H9 (cell line): Measurements from ENCODE around the gene ST6GALNAC5. TPM values are rescaled to one million over a fixed set of nuclear protein-coding genes. Genes with fewer than 3 reads are reported as not detected.
A peak's percentile ranks its signal among the peaks of the same experiment; 100 is the strongest.

Experiments
- DNase-seq: peaks from one replicate; pipeline ENCODE4 v3.0.0-alpha.2; 2017
- H2AFZ ChIP-seq: one replicate; pipeline ENCODE4 v1.6.1; 2013; ENCODE audit warnings: mild to moderate bottlenecking, low read length, control low read depth, moderate library complexity
- H2AK5ac ChIP-seq: 2 replicates; pipeline ENCODE4 v1.6.1; 2013; ENCODE audit warnings: low read length, control low read depth, mixed read lengths; ENCODE audit not compliant: insufficient read length
- H2BK120ac ChIP-seq: one replicate; pipeline ENCODE4 v1.6.1; 2013; ENCODE audit warnings: low read depth, mild to moderate bottlenecking, low read length, control low read depth, inconsistent platforms; ENCODE audit not compliant: poor library complexity, severe bottlenecking
- H2BK12ac ChIP-seq: 2 replicates; pipeline ENCODE4 v1.6.1; 2013; ENCODE audit warnings: low read length, control low read depth, mixed read lengths, low read depth; ENCODE audit not compliant: insufficient read length
- H2BK15ac ChIP-seq: 2 replicates; pipeline ENCODE4 v1.6.1; 2013; ENCODE audit warnings: low read depth, low read length, control low read depth
- H2BK20ac ChIP-seq: one replicate; pipeline ENCODE4 v1.6.1; 2013; ENCODE audit warnings: low read depth, mild to moderate bottlenecking, low read length, control low read depth, inconsistent platforms; ENCODE audit not compliant: poor library complexity, severe bottlenecking
- H2BK5ac ChIP-seq: 2 replicates; pipeline ENCODE4 v1.6.1; 2013; ENCODE audit warnings: low read length, control low read depth, mixed read lengths; ENCODE audit not compliant: insufficient read length
- H3K14ac ChIP-seq: 2 replicates; pipeline ENCODE4 v1.6.1; 2013; ENCODE audit warnings: low read length, control low read depth; ENCODE audit not compliant: insufficient read depth
- H3K18ac ChIP-seq: 2 replicates; pipeline ENCODE4 v1.6.1; 2013; ENCODE audit warnings: low read depth, mild to moderate bottlenecking, mixed read lengths, low read length, control low read depth; ENCODE audit not compliant: insufficient read length
- H3K23ac ChIP-seq: 2 replicates; pipeline ENCODE4 v1.6.1; 2013; ENCODE audit warnings: low read length, control low read depth, mixed read lengths, low read depth; ENCODE audit not compliant: insufficient read length
- H3K23me2 ChIP-seq: 2 replicates; pipeline ENCODE4 v1.6.1; 2013; ENCODE audit warnings: low read depth, mild to moderate bottlenecking, mixed read lengths, low read length, control low read depth; ENCODE audit not compliant: insufficient read length, poor library complexity, severe bottlenecking
- H3K27ac ChIP-seq: 2 replicates; pipeline ENCODE4 v1.5.1; 2013; ENCODE audit warnings: low read length, control low read depth, mixed read lengths, low read depth; ENCODE audit not compliant: insufficient read length
- H3K27me3 ChIP-seq: 2 replicates; pipeline ENCODE4 v1.6.1; 2013; ENCODE audit warnings: low read length, control low read depth, inconsistent platforms; ENCODE audit not compliant: insufficient read depth
- H3K4ac ChIP-seq: 2 replicates; pipeline ENCODE4 v1.6.1; 2013; ENCODE audit warnings: low read depth, mild to moderate bottlenecking, control low read depth, inconsistent platforms, low read length, moderate library complexity
- H3K4me1 ChIP-seq: 2 replicates; pipeline ENCODE4 v1.6.1; 2013; ENCODE audit warnings: low read length, control low read depth, inconsistent platforms; ENCODE audit not compliant: insufficient read depth
- H3K4me2 ChIP-seq: 2 replicates; pipeline ENCODE4 v1.6.1; 2013; ENCODE audit warnings: low read length, control low read depth, mixed read lengths; ENCODE audit not compliant: insufficient read length, insufficient read depth
- H3K56ac ChIP-seq: 2 replicates; pipeline ENCODE4 v1.6.1; 2013; ENCODE audit warnings: low read depth, mild to moderate bottlenecking, mixed read lengths, low read length, control low read depth; ENCODE audit not compliant: insufficient read length
- H3K79me1 ChIP-seq: 2 replicates; pipeline ENCODE4 v1.6.1; 2013; ENCODE audit warnings: low read depth, mild to moderate bottlenecking, moderate library complexity, low read length, control low read depth, inconsistent platforms; ENCODE audit not compliant: insufficient read depth, poor library complexity, severe bottlenecking
- H3K79me2 ChIP-seq: 2 replicates; pipeline ENCODE4 v1.6.1; 2013; ENCODE audit warnings: low read length, control low read depth, inconsistent platforms; ENCODE audit not compliant: insufficient read depth
- H3K9ac ChIP-seq: 2 replicates; pipeline ENCODE4 v1.6.1; 2013; ENCODE audit warnings: low read length, control low read depth, mixed read lengths; ENCODE audit not compliant: insufficient read length; ENCODE audit errors: extremely low read depth
- H3K9me3 ChIP-seq: one replicate; pipeline ENCODE4 v1.6.1; 2013; ENCODE audit warnings: low read depth, low read length, inconsistent platforms; ENCODE audit not compliant: control insufficient read depth
- H3T11ph ChIP-seq: one replicate; pipeline ENCODE4 v1.6.1; 2013; ENCODE audit warnings: mild to moderate bottlenecking, low read length, control low read depth, inconsistent platforms
- H4K20me1 ChIP-seq: one replicate; pipeline ENCODE4 v1.6.1; 2013; ENCODE audit not compliant: control insufficient read depth, insufficient read length, insufficient read depth
- H4K5ac ChIP-seq: 2 replicates; pipeline ENCODE4 v1.6.1; 2013; ENCODE audit warnings: low read depth, mild to moderate bottlenecking, mixed read lengths, low read length, control low read depth; ENCODE audit not compliant: insufficient read length
- H4K8ac ChIP-seq: replicated peaks from 2 replicates; pipeline ENCODE4 v1.6.1; 2013; ENCODE audit warnings: low read length, control low read depth, mixed read lengths, low read depth; ENCODE audit not compliant: insufficient read length
- H4K91ac ChIP-seq: 2 replicates; pipeline ENCODE4 v1.6.1; 2013; ENCODE audit warnings: low read depth, mild to moderate bottlenecking, moderate library complexity, mixed read lengths, low read length, control low read depth; ENCODE audit not compliant: insufficient read length
- H3K27ac Mint-ChIP-seq, 3 experiments: 2 replicates in 2 of 3; 3 replicates in 1 of 3; pipeline ENCODE4 v1.8.0; 2020 to 2021; ENCODE audit warnings: mixed read lengths in 3 of 3, mild to moderate bottlenecking in 1 of 3, moderate library complexity in 1 of 3
- H3K27me3 Mint-ChIP-seq: 2 replicates; pipeline ENCODE4 v1.8.0; 2021; ENCODE audit warnings: low read depth, mild to moderate bottlenecking, moderate library complexity, mixed read lengths
- H3K36me3 Mint-ChIP-seq, 3 experiments: 2 replicates in 2 of 3; 3 replicates in 1 of 3; pipeline ENCODE4 v1.8.0; 2020 to 2021; ENCODE audit warnings: low read depth in 3 of 3, mixed read lengths in 3 of 3; ENCODE audit not compliant: insufficient read depth in 1 of 3
- H3K4me1 Mint-ChIP-seq, 2 experiments: 2 replicates each; pipeline ENCODE4 v1.8.0; 2020; ENCODE audit warnings: mixed read lengths in 2 of 2
- H3K4me3 Mint-ChIP-seq, 2 experiments: 2 replicates in 1 of 2; 3 replicates in 1 of 2; pipeline ENCODE4 v1.8.0; 2020 to 2021; ENCODE audit warnings: mild to moderate bottlenecking in 2 of 2, mixed read lengths in 2 of 2, moderate library complexity in 1 of 2
- H3K9me3 Mint-ChIP-seq, 2 experiments: 2 replicates in 1 of 2; 3 replicates in 1 of 2; pipeline ENCODE4 v1.8.0; 2020; ENCODE audit warnings: mild to moderate bottlenecking in 2 of 2, mixed read lengths in 2 of 2, moderate library complexity in 1 of 2
- CTCF ChIP-seq: fragments of 200-600 bp; sonication (generic); conservative IDR thresholded peaks from 3 replicates; pipeline ENCODE4 v1.8.0; 2021; ENCODE audit warnings: antibody characterized with exemption, mild to moderate bottlenecking
- WGBS: extraction: QIAGEN DNeasy Blood & Tissue Kit; methylation state at CpG from one replicate; pipeline ENCODE4 v1.1.7; 2013; ENCODE audit warnings: missing lambda C conversion rate, low lambda C conversion rate, mixed read lengths; ENCODE audit not compliant: insufficient read length; ENCODE audit errors: extremely low coverage; 5-methylcytosine and 5-hydroxymethylcytosine counted together
- total RNA-seq: library from RNA; stranded (reverse); gene quantifications from 2 replicates; pipeline ENCODE4 v1.2.1, GENCODE V29; 2021

Gene ST6GALNAC5
- total RNA-seq, 1 experiment from 2014 or later = 3.3 TPM

GRCh38 chr1:76958828-76959227, 91.5 kb downstream of the ST6GALNAC5 start:
- Mint-ChIP-seq H3K27ac (peak overlapping the region in 2 of 3 experiments; percentile 50 to 94; a peak in 4 of 7 replicates), H3K36me3 (peaks cover 0 to 5% (median 0%) of the 10 kb centered on the region in 3 experiments; a peak in 5 of 7 replicates)

More at GRCh38 chr1:76958828-76959227, 91.5 kb downstream of the ST6GALNAC5 start:
- H3K27ac ChIP-seq = no peak overlapping the region
- no peak overlapping the region for H2AK5ac ChIP-seq
- WGBS = no CpG with 5 or more reads among the region's 4 CpGs
- no peaks in the 10 kb centered on the region for H3K27me3 Mint-ChIP-seq
- H4K91ac ChIP-seq = no peak overlapping the region
- H3K14ac ChIP-seq = no peak overlapping the region
- H3K23ac ChIP-seq = no peak overlapping the region
- no peak overlapping the region for H2BK15ac ChIP-seq
- H3K9me3 ChIP-seq = no peaks in the 10 kb centered on the region
- H3K4me3 Mint-ChIP-seq = no peak overlapping the region
- H2AFZ ChIP-seq = no peak overlapping the region
- no peaks in the 10 kb centered on the region for H3K79me2 ChIP-seq
- no peak overlapping the region for H2BK12ac ChIP-seq
- no peak overlapping the region for H2BK120ac ChIP-seq
- TF ChIP-seq CTCF = no peak
- H4K20me1 ChIP-seq = no peaks in the 10 kb centered on the region
- H2BK5ac ChIP-seq = no peak overlapping the region
- no peaks in the 10 kb centered on the region for H3K23me2 ChIP-seq
- H3K79me1 ChIP-seq = no peaks in the 10 kb centered on the region
- no peak overlapping the region for H2BK20ac ChIP-seq
- no peak overlapping the region for H4K5ac ChIP-seq
- H3K9ac ChIP-seq = no peak overlapping the region
- no peak overlapping the region for H4K8ac ChIP-seq
- no peak overlapping the region for H3K4me2 ChIP-seq
- H3K18ac ChIP-seq = no peak overlapping the region
- H3K4me1 Mint-ChIP-seq = peaks cover 27 to 32% of the 10 kb centered on the region in 2 experiments
- H3K9me3 Mint-ChIP-seq = peaks cover 2 to 5% of the 10 kb centered on the region in 2 experiments; a peak in 3 of 5 replicates
- DNase-seq = no peak
- H3T11ph ChIP-seq = no peak overlapping the region
- peaks cover 2% of the 10 kb centered on the region; the same call in 1 of the 2 replicates for H3K4me1 ChIP-seq
- H3K56ac ChIP-seq = no peak overlapping the region
- H3K27me3 ChIP-seq = no peaks in the 10 kb centered on the region
- no peak overlapping the region for H3K4ac ChIP-seq
